Endothelial cell of umbilical vein (primary cell): ENCODE results near the gene KMT2C.

Experiments
- CTCF ChIP-seq, 2 donors: IDR thresholded peaks; 1 replicate in 1 of 2; 2 replicates in 1 of 2; pipeline ENCODE4 v1.5.1; 2011; ENCODE audit warnings: low read length in 2 of 2, mild to moderate bottlenecking in 2 of 2, moderate library complexity in 2 of 2, control low read depth in 1 of 2, inconsistent platforms in 1 of 2, low read depth in 1 of 2; ENCODE audit not compliant: insufficient read depth in 1 of 2; ENCODE audit errors: extremely low read depth in 1 of 2
- MAX ChIP-seq: IDR thresholded peaks from 2 replicates; pipeline ENCODE4 v1.6.1; 2011; ENCODE audit not compliant: insufficient read depth, insufficient read length
- POLR2AphosphoS5 ChIP-seq: IDR thresholded peaks from 2 replicates; pipeline ENCODE4 v1.6.1; 2012; ENCODE audit warnings: low read depth, mild to moderate bottlenecking, control low read depth, low read length, moderate library complexity; ENCODE audit not compliant: insufficient read depth

- TF ChIP-seq POLR2AphosphoS5 (no peak), MAX (no peak), CTCF (IDR thresholded peaks at IDR 0.05; ENCODE audit: extremely low read depth in 1 of 2, insufficient read depth in 1 of 2, low read depth in 1 of 2, low read length in 2 of 2) (no peak)
Measured at GRCh38 chr7:152095771-152096170, 340.0 kb downstream of the KMT2C start.
